ENCODE data around the gene MCC.
"Not testable (repeated sequence)": the region's sequence is repeated elsewhere in the genome, so short reads cannot be mapped to it uniquely, and the experiment has no call there.

MCC gene

DNA sequence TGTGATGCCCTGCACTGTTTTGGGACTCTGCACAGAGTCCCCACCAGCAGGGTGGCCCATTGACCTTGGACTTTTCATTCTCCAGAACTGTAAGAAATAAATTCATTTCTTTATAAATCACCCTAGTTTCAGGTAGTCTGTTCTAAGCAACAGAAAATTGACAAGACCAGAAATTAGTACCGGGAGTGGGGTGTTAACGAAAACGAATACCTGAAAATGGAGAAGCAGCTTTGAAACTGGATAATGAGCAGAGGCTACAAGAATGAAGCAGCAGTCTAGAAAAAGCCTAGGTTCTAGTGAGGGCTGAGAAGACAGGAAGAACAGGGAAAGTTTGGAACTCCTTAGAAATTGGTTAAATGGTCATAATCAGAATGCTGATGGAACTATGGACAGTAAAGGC, 2.1 kb upstream of the MCC start:
- no peak for DNase-seq (ENCODE audit: low read depth in 2 of 2)

DNA sequence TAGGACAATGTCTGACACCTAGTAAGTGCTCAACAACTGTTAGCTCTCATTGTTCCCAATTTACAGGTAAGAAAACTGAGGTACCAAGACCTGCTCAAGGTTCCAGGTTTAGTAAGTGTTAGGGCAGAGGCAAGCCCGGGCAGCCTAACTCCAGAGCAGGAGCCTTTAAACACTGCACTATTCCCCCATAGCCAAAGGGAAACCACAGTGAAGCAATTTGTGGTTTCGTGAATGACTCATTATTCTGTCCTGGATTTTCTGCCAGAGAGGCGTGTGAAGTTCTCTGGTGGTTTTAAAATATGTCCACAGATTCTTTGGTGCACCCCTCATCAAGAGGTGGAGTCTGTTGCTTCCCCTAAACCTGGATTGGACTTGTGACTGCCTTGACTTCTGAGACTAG, 1.0 kb upstream of the MCC start:
- no peak for DNase-seq (ENCODE audit: low read depth in 2 of 2)

DNA sequence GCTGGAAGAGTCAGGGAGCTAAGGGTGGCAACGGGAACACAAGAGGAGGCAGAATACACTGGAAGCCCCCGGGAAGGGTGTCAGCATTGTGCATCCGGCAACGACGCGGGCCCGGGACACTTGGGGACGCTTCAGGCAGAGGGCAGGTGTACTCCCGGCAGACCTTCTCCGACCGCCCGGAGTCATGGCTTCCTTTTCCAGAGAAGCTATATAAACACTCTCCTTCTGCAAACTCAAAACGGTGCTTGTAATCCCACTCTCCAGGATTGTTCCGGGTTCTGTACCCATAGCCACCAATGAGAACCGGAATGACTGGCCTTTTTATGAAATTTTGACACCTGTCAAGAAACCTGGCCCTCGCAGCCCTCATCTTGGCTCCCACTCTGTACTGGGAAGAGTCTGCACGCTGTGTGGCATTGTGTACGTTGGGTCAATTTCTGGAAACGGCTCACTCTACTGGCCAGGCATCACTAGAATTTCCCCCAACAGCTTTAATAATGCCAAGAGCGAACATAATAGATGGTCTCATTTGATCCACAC, 462 bp upstream of the MCC start:
- no peak for DNase-seq (ENCODE audit: low read depth in 2 of 2)

DNA sequence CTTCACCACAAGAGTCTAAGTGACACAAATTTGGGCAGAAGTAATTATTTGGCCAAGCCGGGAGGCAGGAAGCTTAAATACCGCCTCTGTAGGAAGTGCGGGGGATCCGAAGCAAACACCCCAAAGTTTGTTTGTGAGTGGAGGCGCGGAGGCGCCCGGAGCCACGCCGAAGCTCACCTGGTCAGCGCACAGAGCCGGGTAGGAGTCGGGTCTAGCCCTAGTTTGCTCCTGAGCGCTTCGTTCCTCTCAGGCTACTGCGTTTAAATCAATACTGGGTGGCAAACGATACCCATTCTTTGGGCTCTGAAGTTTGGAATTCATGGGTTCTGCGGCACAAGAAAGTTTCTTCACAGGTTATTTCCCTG, 855 bp downstream of the MCC start:
- no peak for DNase-seq (ENCODE audit: low read depth in 2 of 2)

DNA sequence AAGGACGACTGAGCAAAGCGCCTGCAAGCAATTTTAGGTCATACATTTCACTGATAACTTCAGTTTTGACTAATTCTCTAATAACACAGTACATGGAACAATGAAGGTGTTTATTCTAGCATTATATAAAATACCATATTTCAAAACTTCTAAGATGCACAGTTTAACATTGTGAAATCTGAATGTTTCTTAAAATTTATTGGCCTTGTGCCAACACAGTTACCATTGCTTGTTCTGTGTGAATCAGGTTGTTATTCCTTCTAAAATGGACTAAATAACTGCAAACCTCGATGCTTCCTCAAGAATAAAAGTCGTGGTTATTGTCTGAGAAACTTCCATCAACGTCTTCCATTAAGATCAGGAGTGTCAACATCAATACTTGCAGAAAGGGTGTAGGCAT, 8.0 kb downstream of the MCC start:
- no peak for DNase-seq (ENCODE audit: low read depth in 2 of 2)

DNA sequence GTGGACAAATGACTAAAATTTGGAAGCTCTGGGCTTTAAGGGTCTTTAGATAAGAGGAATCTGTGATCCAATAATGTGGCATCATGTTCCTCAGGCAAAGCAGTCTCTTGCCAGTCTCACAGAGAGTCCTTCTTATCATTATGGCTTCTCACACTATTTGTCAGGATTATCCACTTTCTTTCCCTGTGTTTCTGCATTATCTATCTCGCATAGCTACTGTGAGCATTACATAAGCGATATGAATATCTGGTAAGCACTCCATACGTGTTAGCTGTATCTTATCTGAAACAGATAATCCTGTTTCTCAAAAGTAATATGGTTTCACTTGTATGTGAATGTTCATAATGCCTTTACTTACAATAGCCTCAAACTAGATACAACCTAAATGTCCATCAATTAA, 9.6 kb downstream of the MCC start:
- no peak for DNase-seq (ENCODE audit: low read depth in 2 of 2)

DNA sequence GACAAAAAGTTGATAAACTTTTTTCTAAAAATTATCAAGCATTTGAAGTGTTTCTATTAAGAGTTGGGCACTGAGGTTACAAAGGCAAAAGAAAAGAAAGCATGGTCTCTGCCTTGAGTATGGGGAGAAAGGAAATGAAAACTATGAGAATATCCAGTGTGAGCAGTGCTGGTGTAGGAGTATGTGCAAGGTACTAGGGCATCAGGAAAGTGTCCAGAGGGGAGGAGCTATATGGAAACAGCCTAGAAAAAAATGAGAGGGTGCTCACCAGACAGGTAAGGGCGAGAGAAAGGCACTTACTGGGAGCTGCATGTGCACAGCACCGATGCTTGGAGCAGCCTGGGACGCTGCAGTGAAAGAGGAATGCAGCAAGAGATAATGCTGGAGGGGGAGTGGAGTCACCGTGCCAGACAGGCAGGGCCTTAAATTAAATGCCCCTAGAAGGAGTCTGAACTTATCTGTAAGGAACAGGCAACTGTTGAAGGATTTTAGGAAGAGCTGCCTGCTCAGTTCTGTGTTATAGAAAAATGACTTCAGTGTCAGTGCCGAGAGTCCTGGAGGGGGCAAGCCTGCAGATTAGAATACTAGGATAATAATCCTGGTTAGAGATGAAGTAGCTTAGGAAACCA, 14.0 kb downstream of the MCC start:
- DNase-seq (ENCODE audit: low read depth in 2 of 2): no peak

DNA sequence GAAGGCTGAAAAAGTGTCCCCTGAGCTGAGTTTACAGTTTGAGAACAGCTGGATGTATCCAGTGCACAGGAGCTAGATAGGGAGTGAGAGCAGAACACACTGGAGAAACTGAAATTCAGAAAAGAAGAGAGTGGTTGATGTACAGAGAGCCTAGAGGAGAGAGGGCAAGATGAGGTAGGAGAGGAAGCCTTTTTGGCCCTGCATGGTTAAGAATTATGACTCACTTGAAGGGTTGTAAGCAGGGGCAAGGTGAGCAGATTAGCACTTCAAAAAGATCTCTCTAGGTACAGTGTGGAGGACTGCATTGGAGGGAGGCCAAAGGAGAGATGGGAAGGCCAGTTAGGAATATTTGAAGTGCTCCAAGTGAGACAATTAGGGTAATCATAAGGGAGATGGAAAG, 25.2 kb downstream of the MCC start:
- DNase-seq (ENCODE audit: low read depth in 2 of 2): no peak

DNA sequence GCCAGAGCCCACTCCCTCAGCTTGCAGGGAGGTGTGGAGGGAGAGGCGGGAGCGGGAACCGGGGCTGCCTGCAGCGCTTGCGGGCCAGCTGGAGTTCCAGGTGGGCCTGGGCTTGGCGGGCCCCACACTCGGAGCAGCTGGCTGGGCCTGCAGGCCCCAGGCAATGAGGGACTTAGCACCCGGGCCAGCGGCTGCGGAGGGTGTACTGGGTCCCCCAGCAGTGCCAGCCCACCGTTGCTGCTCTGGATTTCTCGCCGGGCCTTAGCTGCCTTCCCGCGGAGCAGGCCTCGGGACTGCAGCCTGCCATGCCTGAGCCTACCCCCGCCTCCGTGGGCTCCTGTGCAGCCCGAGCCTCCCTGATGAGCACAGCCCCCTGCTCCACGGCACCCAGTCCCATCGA, 31.1 kb downstream of the MCC start:
- DNase-seq (ENCODE audit: low read depth in 2 of 2): not testable (repeated sequence)

DNA sequence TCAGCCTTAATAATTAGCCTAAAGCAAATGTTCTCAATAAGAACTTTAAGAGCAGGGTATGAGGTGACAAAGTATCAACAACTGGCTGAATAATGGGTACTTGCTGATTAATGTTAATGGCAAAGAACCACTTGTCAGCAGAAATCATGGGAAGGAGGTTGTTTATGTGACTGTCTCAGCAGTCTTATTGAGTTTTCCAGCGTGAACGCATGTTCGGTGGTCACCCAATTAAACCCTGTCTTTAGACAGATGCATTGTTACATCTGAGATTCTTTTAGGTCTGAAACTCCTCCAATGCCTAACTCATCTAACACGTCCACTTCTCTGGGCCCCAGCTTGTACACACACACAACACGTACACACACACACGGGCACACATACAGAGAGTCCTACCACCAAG, 35.3 kb downstream of the MCC start:
- no peak for DNase-seq (ENCODE audit: low read depth in 2 of 2)

DNA sequence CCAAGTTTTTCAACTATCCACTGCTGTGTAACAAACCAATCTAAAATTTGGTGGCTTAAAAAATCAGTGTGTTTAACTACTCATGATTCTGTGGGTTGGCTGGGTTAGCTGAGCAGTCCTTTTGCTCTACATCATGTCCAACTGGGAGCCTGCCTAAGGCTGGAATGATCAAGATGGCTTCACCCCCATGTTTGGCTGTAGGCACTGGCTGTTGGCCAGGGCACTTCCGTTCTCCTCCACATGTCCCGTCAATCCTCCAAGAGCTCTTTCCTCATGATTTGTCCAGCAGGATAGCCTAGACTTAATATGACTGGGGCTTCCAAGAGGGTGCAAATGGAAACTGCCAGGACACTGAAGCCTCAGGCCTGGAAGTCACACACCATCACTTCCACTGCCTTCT, 36.5 kb downstream of the MCC start:
- DNase-seq (ENCODE audit: low read depth in 2 of 2): no peak

DNA sequence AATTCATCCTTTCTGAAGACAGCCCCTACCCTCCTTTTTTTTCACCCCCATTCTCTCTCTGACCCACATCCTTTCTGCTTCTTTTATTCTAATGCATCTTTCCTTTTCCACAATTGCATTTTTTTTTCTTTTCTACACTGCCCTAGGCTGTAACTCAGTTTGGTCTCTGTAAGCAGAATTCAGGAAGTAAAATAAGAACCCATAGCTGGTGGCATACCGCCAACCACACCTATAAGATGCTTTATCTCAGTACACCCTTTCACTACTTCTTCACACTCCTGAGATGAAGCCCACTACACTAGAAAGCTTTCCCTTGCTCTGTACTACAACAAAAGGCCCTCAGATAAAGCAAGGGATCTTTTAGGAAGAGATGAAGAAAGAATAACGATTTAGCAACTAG, 37.3 kb downstream of the MCC start:
- no peak for DNase-seq (ENCODE audit: low read depth in 2 of 2)

DNA sequence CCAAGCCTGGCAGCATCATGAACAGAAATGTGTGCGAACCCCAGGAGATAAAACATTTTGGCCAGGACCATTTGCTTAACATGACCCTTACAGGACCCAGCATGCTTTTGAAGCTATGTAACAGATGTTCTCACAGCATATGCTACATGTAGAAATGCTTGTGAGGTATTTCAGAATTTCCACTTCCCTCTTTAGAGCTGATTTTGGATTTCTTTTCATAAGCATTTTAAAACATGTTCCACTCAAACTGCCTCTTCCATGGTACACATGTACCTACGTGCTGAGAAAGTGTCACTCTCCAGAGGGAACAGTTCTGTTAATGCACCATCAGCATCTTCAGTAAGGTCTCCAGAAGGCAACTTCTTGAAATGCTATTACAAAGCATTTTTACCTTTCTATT, 37.8 kb downstream of the MCC start:
- no peak for DNase-seq (ENCODE audit: low read depth in 2 of 2)

DNA sequence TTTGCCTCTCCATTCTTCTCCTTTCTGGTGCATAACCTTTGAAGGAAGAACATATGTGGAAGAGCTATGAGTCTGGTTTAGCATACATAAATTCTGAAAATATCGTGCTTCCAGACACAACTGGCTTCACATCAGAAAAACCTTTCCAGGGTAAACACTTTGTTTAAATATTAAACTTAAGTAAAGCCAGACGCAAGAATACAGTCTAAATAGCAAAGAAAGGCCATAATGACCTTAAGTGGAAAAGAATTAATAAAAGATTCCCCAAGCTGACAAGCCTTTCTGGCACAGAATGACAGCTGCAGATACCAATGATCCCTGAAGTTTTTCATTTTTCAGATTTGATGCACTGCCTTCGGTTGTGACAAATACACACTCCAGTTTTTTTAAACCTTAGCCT, 40.0 kb downstream of the MCC start:
- DNase-seq (ENCODE audit: low read depth in 2 of 2): no peak

DNA sequence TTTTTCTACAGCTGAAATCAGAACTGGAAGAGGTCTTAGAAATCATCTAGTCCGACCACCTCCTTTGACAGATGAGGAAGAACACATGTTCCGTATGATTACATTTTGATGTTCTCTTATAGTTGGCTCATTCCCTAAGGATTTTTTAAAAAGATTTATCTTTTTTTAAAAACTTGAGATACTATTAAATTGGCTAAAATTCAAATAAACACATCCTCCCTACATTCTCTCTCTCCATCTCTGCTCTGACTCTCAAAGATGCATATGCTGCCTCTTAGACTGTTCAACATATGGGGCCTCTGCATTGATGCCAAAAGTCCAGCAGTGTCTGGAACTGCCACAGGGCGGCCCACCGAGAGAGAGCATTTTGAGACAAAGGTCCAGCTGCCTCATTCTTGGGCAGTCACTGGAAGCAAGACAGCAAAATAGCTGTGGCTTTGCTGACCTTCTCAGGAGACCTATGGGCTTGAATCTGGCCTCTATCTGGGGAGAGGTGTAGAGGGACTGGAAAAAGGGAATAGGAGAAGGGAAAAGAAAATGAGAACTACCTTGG, 40.7 kb downstream of the MCC start:
- no peak for DNase-seq (ENCODE audit: low read depth in 2 of 2)

DNA sequence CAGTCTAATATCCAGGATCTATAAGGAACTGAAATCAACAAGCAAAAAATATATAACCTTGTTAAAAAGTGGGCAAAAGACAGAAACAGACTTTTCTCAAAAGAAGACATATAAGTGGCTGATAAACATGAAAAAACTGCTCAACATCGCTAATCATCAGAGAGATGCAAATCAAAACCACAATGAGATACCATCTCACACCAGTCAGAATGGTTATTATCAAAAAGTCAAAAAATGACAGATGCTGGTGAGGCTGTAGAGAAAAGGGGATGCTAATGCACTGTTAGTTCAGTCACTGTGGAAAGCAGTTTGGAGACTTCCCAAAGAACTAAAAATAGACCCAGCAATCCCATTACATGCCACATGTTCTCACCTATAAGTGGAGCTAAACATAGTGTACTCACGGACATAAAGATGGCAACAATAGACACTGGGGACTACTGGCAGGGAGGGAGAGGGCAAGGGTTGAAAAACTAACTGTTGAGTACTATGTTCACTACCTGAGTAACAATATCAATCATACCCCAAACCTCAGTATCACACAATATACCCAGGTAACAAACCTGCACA, 41.8 kb downstream of the MCC start:
- no peak for DNase-seq (ENCODE audit: low read depth in 2 of 2)

DNA sequence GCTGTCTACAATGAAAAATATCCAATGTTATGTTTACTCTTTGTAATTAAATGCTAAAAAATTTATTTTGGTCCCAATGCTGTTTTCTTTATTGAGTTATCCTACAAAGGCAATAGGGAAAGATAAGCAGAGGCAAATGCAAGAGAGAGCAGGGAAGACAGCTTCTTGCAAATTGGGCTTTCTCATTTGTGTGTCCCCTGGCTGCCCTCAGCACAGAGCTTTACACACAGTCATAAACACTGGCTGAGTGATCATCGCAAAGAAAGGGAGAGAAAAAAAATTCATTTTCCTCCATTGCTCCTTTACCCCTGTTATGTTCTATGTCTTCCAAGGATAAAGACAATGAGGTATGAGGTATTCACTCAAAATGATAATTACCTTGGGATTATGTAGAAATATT, 51.1 kb downstream of the MCC start:
- DNase-seq (ENCODE audit: low read depth in 2 of 2): no peak

DNA sequence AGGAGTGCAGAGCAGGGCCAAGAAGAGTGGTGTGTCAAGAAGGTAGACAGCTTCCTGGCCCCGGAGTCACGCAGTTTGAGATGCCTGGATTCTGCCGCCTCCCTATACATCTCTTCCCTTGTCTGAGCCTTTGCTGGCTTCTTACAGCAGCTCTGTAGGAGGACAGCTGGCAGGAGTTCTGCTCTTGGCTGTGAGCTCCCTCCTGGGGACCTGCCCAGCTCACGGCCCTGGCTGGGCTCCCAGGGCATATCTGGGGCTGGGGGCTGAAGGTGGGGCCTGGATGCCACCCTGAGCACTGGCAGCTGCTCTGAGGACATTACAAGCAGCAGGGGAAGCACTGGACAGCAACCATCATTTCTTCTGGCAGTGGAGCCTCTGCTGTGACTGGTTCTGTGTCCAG, 52.7 kb downstream of the MCC start:
- DNase-seq (ENCODE audit: low read depth in 2 of 2): no peak

DNA sequence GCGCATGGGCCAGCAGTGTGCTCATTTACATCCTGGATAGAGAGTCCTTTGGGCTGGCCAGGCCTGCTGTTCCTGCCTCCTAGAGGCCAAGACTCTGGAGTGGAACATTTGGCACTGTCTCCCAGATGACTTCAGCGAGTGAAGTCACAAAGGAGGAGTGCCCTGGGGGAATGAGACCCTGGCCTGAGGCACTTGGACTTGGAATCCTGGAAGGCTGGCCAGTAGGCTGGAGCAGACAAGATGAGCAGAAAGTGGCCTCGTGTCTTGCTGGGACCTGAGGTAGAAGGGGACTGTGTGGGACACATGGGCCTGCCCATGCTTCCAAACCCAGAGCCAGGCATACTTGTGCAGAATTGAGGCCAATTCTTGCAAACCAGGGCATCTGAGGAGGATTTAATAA, 53.4 kb downstream of the MCC start, which contains the start of gene TSSK1B:
Gene TSSK1B (minus strand): TSS at position 101 of the 400 bp plus-strand sequence. CDS start 150 bp downstream, outside the sequence.
- no peak for DNase-seq (ENCODE audit: low read depth in 2 of 2)

DNA sequence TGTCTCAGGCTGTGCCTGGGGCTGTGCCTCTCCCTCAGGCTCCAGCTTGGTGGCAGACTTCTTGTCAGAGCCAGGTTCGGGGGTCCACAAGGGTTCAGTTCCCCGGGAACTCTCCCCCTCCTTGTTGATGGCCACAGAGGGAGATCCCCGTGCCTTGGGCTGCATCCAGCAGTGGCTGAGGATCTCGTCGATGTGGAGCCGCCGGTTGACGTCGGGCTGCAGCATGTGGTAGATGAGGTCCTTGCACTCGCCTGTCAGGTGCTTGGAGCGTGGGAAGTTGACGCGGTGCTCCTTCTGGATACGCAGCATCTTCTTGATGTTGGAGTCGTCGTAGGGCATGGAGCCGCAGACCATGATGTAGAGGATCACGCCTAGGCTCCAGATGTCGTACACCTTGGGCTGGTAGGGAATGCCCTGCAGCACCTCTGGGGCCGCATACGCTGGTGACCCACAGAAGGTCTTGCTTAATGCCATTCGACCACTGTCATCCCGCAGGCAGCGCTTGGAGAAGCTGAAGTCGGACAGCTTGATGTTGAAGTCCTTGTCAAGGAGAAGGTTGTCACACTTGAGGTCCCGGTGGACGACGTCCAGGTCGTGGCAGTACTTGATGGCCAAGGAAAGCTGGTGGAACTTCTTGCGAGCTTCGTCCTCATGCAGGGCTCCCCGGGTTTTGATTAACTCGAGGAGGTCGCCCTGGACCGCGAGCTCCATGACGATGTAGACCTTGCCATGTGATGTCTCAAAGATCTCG, 54.2 kb downstream of the MCC start:
- DNase-seq (ENCODE audit: low read depth in 2 of 2): no peak

DNA sequence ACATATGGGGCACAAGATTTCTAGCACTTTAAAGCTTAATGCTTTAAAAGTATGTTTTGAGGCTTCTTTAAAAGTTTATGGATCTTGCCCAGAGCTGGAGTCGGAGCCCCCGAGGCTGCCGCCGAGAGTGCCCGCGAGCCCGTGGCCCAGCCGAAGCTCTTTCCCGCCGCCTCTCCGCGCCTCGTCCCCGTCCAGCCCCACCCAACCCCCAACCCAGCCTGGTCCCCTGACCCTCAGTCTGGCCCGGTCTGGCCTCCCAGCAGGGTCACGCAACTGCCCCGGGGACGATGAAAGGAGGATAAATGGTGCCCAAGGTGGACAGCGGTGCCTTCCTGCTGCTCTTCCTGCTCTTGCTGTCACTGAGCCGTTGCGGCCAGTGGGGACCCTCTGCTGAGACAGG, 55.2 kb downstream of the MCC start:
- DNase-seq (ENCODE audit: low read depth in 2 of 2): no peak

DNA sequence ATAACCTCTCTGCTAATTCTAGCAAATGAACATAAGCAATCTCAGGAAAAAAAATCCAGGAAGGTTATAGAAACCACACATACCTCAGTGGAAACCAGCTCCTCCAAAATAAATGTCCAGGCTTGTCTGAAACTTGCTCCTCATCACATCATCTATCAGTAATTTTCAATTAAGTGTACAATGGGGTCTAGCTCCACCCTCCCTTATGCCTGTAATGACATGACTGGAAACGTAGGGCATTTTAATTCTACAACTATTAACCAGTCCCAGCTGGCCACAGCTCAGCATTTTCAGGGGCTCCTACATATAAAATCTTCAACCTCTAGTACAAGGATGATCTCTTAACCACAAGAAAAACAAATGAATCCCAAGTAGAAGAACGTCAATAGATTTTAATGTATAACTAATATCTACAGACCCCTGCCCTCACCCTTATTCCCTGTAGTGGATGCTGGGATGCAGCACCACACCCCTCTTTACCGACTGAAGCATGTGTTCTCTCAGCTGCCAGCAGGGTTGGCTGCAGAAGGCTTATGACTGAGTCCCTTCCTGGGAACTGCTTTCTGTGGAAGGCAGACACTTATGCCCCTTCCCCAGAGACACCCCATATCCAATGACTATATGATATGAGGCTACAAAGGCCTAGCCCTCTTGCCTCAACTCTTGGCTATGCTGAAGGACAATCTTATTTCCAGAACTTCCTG, 60.2 kb downstream of the MCC start:
- DNase-seq (ENCODE audit: low read depth in 2 of 2): no peak
